Activated T-helper 17 cell treated with anti-CD3 and anti-CD28 coated beads, Interleukin-2, amount 50 U/mL, for 72 hours (primary cell): Measurements from ENCODE around the gene TMEM244. TPM values are rescaled to one million over a fixed set of nuclear protein-coding genes. Genes with fewer than 3 reads are reported as not detected.
"Not testable (repeated sequence)": the region's sequence is repeated elsewhere in the genome, so short reads cannot be mapped to it uniquely, and the experiment has no call there.

ENCODE experiments used
- ATAC-seq: fragments of 150-1000 bp; cut with Tn5 transposase; replicated peaks from 2 replicates; pipeline ENCODE4 v1.10.0; 2021; ENCODE audit warnings: mild to moderate bottlenecking, moderate library complexity
- H3K27ac Mint-ChIP-seq: one replicate; pipeline ENCODE4 v1.8.0; 2022; ENCODE audit warnings: mixed read lengths
- H3K27me3 Mint-ChIP-seq: one replicate; pipeline ENCODE4 v1.8.0; 2022; ENCODE audit warnings: mixed read lengths
- H3K36me3 Mint-ChIP-seq: one replicate; pipeline ENCODE4 v1.8.0; 2022; ENCODE audit warnings: low read depth, mild to moderate bottlenecking, mixed read lengths
- H3K4me1 Mint-ChIP-seq: one replicate; pipeline ENCODE4 v1.8.0; 2022; ENCODE audit warnings: mixed read lengths
- H3K4me3 Mint-ChIP-seq: one replicate; pipeline ENCODE4 v1.8.0; 2022; ENCODE audit warnings: mild to moderate bottlenecking, mixed read lengths
- H3K9me3 Mint-ChIP-seq: one replicate; pipeline ENCODE4 v1.8.0; 2022; ENCODE audit warnings: mixed read lengths
- total RNA-seq, 2 donors: library from RNA; stranded (reverse); gene quantifications; one replicate each; pipeline ENCODE4 v1.2.3, GENCODE V29; 2022

Gene TMEM244
- total RNA-seq, 2 donors from 2014 or later = not detected

DNA sequence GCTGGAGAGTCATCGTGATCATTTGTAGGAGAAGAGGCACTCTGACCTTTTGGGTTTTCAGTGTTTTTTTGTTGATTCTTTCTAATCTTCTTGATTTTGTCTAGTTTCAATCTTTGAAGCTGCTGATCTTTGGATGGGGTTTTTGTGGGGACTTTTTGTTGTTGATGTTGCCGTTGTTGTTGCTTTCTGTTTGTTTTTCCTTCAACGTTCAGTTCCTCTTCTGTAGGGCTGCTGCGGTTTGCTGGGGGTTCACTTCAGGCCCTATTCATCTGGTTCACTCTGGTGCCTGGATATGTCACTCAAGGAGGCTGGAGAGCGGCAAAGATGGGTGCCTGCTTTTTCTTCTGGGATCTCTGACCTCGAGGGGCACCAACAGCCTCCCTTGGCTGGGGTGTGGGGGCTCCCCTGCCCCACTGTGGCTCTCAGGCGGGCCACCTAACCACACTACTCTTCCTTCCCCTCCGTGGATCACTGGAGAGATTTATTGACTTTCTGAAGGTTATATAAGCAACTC lies 21.5 kb upstream of the TMEM244 start:
- Mint-ChIP-seq H3K36me3 (no peaks in the 10 kb centered on the region), H3K9me3 (peaks cover 8% of the 10 kb centered on the region), H3K4me1 (peaks cover 8% of the 10 kb centered on the region), H3K4me3 (peak overlapping the region; percentile 40), H3K27ac (peak overlapping the region; percentile 61), H3K27me3 (no peaks in the 10 kb centered on the region)
- no peak for ATAC-seq

GRCh38 chr6:129877894-129878293 lies 16.8 kb upstream of the TMEM244 start:
- not testable (repeated sequence) for H3K9me3 Mint-ChIP-seq, H3K27me3 Mint-ChIP-seq, H3K27ac Mint-ChIP-seq, ATAC-seq, H3K36me3 Mint-ChIP-seq, H3K4me3 Mint-ChIP-seq
- peaks cover 19% of the 10 kb centered on the region for H3K4me1 Mint-ChIP-seq

GRCh38 chr6:129875610-129876520 lies 14.8 kb upstream of the TMEM244 start:
- H3K4me1 Mint-ChIP-seq = peaks cover 14% of the 10 kb centered on the region

GRCh38 chr6:129874837-129875236 lies 13.7 kb upstream of the TMEM244 start:
- no peak for ATAC-seq
- Mint-ChIP-seq H3K27me3 (no peaks in the 10 kb centered on the region), H3K9me3 (no peaks in the 10 kb centered on the region), H3K4me1 (peaks cover 12% of the 10 kb centered on the region), H3K27ac (no peak overlapping the region), H3K36me3 (no peaks in the 10 kb centered on the region), H3K4me3 (peak overlapping the region; percentile 67)

More at GRCh38 chr6:129875610-129876520, 14.8 kb upstream of the TMEM244 start:
- H3K4me3 Mint-ChIP-seq = peak overlapping the region; percentile 67
- H3K27ac Mint-ChIP-seq = peak overlapping the region; percentile 58
- H3K9me3 Mint-ChIP-seq = no peaks in the 10 kb centered on the region
- H3K27me3 Mint-ChIP-seq = no peaks in the 10 kb centered on the region
- no peaks in the 10 kb centered on the region for H3K36me3 Mint-ChIP-seq
- ATAC-seq = peak; percentile 90

DNA sequence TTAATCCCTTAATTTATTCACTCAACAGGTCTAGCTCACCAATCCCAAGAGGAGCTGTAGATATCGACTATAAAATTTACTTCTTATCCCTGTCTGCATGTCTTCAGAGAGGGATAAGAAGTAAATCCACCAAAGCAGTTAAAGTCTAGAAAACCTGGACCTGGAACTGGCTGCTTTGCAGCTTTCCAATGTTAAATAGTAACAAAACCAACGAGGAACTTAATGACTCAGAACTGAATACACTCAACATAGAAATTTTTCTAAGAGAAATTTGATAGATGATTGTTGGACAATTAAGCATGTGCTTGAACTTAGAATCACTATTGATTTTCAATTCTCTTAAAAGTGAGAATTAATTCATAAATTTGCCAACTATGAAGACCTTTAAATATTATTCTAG lies 11.5 kb upstream of the TMEM244 start:
- Mint-ChIP-seq H3K27ac (no peak overlapping the region), H3K4me3 (no peak overlapping the region), H3K36me3 (no peaks in the 10 kb centered on the region), H3K27me3 (no peaks in the 10 kb centered on the region), H3K9me3 (no peaks in the 10 kb centered on the region), H3K4me1 (peaks cover 12% of the 10 kb centered on the region)
- ATAC-seq = no peak

- Mint-ChIP-seq H3K36me3 (no peaks in the 10 kb centered on the region), H3K9me3 (no peaks in the 10 kb centered on the region), H3K27me3 (no peaks in the 10 kb centered on the region), H3K4me1 (peaks cover 6% of the 10 kb centered on the region), H3K4me3 (no peak overlapping the region), H3K27ac (no peak overlapping the region)
- no peak for ATAC-seq
Observed at GRCh38 chr6:129871221-129871620, 10.1 kb upstream of the TMEM244 start.

GRCh38 chr6:129867403-129867802 lies 6.3 kb upstream of the TMEM244 start:
- Mint-ChIP-seq H3K9me3 (no peaks in the 10 kb centered on the region), H3K4me1 (no peaks in the 10 kb centered on the region), H3K4me3 (no peak overlapping the region), H3K36me3 (no peaks in the 10 kb centered on the region), H3K27me3 (no peaks in the 10 kb centered on the region), H3K27ac (no peak overlapping the region)
- ATAC-seq = no peak

DNA sequence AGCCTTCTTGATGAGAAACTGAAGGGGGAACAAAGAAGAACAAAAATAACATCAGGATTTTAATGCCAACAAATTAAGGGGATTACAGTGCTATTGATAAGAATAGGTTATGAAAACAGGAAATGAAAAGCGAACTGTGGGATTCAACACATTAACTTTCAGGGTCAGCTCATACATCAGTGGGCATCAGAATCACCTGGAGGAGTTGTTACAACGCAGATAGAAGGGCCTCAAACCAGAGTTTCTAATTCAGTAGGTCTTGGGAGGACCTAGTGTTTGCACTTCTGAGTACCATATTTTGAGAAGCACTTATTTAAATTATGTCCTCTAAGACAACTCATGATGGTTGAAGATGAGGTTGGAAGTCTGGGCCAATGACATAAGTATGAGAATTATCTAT lies 5.6 kb upstream of the TMEM244 start:
- Mint-ChIP-seq H3K9me3 (no peaks in the 10 kb centered on the region), H3K27ac (no peak overlapping the region), H3K4me1 (peaks cover 4% of the 10 kb centered on the region), H3K27me3 (no peaks in the 10 kb centered on the region), H3K4me3 (no peak overlapping the region), H3K36me3 (no peaks in the 10 kb centered on the region)
- ATAC-seq = no peak

DNA sequence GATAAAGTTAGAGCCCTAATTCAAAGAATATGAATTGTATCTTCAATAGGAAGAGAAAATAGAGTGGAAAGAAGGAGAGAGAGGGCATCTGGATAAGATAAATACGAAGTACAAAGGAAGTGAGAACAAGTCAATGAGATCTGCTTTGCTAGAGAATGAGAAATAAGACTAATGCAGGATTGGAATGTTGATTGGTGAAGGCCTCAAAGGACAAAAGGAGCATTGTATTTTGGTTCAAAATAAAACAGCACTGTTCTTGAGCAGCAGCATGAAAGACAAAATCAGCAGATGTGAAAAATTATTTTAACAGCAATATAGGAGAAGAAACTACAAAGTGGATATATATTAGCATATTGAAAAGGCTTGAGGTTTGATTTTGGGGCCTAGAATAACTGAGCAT lies 5.1 kb upstream of the TMEM244 start:
- no peaks in the 10 kb centered on the region for H3K9me3 Mint-ChIP-seq
- no peaks in the 10 kb centered on the region for H3K27me3 Mint-ChIP-seq
- ATAC-seq = no peak
- peaks cover 4% of the 10 kb centered on the region for H3K4me1 Mint-ChIP-seq
- H3K36me3 Mint-ChIP-seq = no peaks in the 10 kb centered on the region
- no peak overlapping the region for H3K4me3 Mint-ChIP-seq
- no peak overlapping the region for H3K27ac Mint-ChIP-seq

GRCh38 chr6:129865013-129865412 lies 3.9 kb upstream of the TMEM244 start:
- ATAC-seq = no peak
- Mint-ChIP-seq H3K4me1 (peaks cover 4% of the 10 kb centered on the region), H3K27ac (no peak overlapping the region), H3K27me3 (no peaks in the 10 kb centered on the region), H3K4me3 (no peak overlapping the region), H3K9me3 (no peaks in the 10 kb centered on the region), H3K36me3 (no peaks in the 10 kb centered on the region)

DNA sequence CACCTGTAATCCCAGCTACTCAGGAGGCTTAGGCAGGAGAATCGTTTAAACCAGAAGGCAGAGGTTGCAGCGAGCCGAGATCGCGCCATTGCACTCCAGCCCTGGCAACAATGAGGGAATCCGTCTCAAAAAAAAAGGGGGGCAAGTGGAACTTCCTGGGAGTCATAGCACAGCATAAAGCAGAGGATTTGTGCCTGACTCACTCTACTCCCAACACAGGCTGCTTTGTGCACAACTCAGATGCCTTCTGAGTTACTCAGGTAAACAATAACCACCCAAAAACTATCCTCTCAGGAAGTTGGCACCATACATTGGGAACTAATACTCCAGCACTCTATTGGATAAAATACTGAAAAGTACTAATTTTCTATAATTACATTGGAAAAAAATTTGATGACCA lies 2.5 kb upstream of the TMEM244 start:
- Mint-ChIP-seq H3K27me3 (no peaks in the 10 kb centered on the region), H3K4me3 (no peak overlapping the region), H3K9me3 (no peaks in the 10 kb centered on the region), H3K36me3 (no peaks in the 10 kb centered on the region), H3K27ac (no peak overlapping the region), H3K4me1 (peaks cover 4% of the 10 kb centered on the region)
- no peak for ATAC-seq

DNA sequence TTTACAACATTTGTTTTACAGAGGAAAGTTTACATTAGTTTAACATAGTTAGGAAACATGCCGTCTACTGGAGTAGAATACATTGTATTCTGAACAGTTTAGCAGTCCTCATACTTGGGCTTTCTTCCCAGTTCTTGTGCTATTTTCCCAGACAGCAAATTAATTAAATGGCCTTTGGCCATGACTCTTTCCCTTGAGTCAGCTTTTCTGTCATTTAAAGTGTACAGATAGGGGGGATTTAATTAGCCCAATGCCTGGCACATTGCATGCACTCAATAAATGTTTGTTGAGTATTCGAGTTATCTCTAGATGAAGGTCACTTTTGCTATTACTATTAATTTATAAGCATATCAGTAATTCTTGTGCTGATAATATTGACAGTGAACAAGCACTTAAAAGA lies 1.6 kb downstream of the TMEM244 start:
- peaks cover 4% of the 10 kb centered on the region for H3K4me1 Mint-ChIP-seq
- no peaks in the 10 kb centered on the region for H3K36me3 Mint-ChIP-seq
- H3K9me3 Mint-ChIP-seq = no peaks in the 10 kb centered on the region
- H3K27ac Mint-ChIP-seq = no peak overlapping the region
- H3K27me3 Mint-ChIP-seq = no peaks in the 10 kb centered on the region
- ATAC-seq = no peak
- no peak overlapping the region for H3K4me3 Mint-ChIP-seq

GRCh38 chr6:129857838-129858237 lies 3.3 kb downstream of the TMEM244 start:
- Mint-ChIP-seq H3K27ac (no peak overlapping the region), H3K36me3 (no peaks in the 10 kb centered on the region), H3K27me3 (no peaks in the 10 kb centered on the region), H3K4me1 (peaks cover 4% of the 10 kb centered on the region), H3K9me3 (no peaks in the 10 kb centered on the region), H3K4me3 (no peak overlapping the region)
- no peak for ATAC-seq

DNA sequence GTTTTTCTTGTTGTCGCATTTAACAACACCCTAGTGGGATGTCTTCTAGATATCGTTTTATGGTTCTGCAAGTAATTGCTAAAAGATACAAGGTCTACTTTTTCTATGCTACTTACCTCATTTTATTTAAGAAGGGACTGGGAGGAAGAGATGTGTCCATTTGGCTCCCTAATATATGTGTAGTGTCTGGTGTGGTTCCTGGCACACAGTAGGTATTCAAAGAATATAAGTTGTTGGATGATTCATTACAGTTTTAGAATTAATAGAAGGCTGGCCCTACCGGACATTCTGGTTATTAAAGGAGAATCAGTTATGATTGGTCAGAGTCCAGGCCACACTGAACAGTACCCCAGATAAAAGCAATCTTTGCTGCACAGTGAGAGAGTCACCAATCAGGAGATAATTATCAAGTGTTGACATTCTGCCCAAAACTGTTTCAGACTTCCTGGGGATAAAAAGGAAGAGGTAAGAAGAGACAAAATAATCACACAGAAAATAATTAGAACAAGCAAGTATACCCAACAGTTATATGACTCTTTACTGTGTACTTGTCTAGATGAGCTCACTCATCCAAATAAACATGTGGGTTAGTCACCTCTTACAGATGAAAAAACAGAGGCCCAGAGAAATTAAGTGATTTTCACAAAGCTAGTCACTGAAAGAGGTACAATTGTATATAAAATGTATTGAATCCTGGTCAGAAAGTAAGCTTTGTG lies 7.0 kb downstream of the TMEM244 start:
- Mint-ChIP-seq H3K27me3 (no peaks in the 10 kb centered on the region), H3K27ac (no peak overlapping the region), H3K4me1 (no peaks in the 10 kb centered on the region), H3K4me3 (no peak overlapping the region), H3K9me3 (no peaks in the 10 kb centered on the region), H3K36me3 (no peaks in the 10 kb centered on the region)
- ATAC-seq = peak; percentile 45
